Endothelial cell of umbilical vein (primary cell): Measurements from ENCODE around the gene ACTN1. TPM values are rescaled to one million over a fixed set of nuclear protein-coding genes. Genes with fewer than 3 reads are reported as not detected.

Experiments
- BruUV-seq: library from RNA; stranded (reverse); fragments of 400-500 nt; replicated peaks from 2 replicates; lab custom pipeline; 2021; lab: Mats Ljungman, UMichigan
- CTCF ChIA-PET: fragments of 300-600, 350-600 bp; sonication (Branson Sonifier 250); formaldehyde crosslinking; loops from one replicate; lab custom pipeline; 2021; ENCODE audit warnings: antibody characterized with exemption, inconsistent platforms; lab: Charles Lee
- POLR2A ChIA-PET: fragments of 300-600, 350-600 bp; sonication (Branson Sonifier 250); formaldehyde crosslinking; loops from one replicate; lab custom pipeline; 2021; ENCODE audit warnings: antibody characterized with exemption, inconsistent platforms; lab: Charles Lee
- DNase-seq: peaks from one replicate; pipeline ENCODE4 v3.0.0-alpha.2; 2011; ENCODE audit warnings: low read depth, low spot score
- FAIRE-seq: peaks from 2 replicates; lab custom pipeline; 2011; peaks lifted over from hg19 to GRCh38; lab: Jason Lieb, UNC
- H2AFZ ChIP-seq: 2 replicates; pipeline ENCODE4 v1.6.0; 2012; ENCODE audit warnings: low read depth, low read length, control low read depth, inconsistent platforms
- H3K27ac ChIP-seq: 2 replicates; pipeline ENCODE4 v1.5.1; 2011; ENCODE audit warnings: low read depth, mild to moderate bottlenecking, control low read depth, low read length, moderate library complexity; ENCODE audit not compliant: insufficient read depth
- H3K27me3 ChIP-seq, 2 experiments: 2 replicates each; pipeline versions ENCODE4 v1.6.0 to v1.6.1; 2011; ENCODE audit warnings: low read length in 2 of 2, mixed read lengths in 1 of 2; ENCODE audit not compliant: control insufficient read depth in 2 of 2, insufficient read depth in 2 of 2
- H3K36me3 ChIP-seq, 2 experiments: 2 replicates in 1 of 2; 3 replicates in 1 of 2; pipeline ENCODE4 v1.5.1; 2011; ENCODE audit warnings: low read length in 2 of 2, mild to moderate bottlenecking in 1 of 2, moderate library complexity in 1 of 2; ENCODE audit not compliant: control insufficient read depth in 2 of 2, insufficient read depth in 2 of 2; ENCODE audit errors: extremely low read depth in 1 of 2
- H3K4me1 ChIP-seq: 3 replicates; pipeline ENCODE4 v1.5.1; 2011; ENCODE audit warnings: mild to moderate bottlenecking, low read length; ENCODE audit not compliant: control insufficient read depth, insufficient read depth; ENCODE audit errors: extremely low read depth
- H3K4me2 ChIP-seq: 2 replicates; pipeline ENCODE4 v1.6.1; 2011; ENCODE audit warnings: low read length, control low read depth, mixed read lengths; ENCODE audit not compliant: insufficient read depth
- H3K4me3 ChIP-seq, 3 experiments: fragments of 200-600 bp in 1 of 3; sonication (generic), shearing (Covaris generic) in 1 of 3; replicated peaks in 1 of 3; 2 replicates each; pipeline ENCODE4 v1.5.1; 2011 to 2016; ENCODE audit warnings: control low read depth in 3 of 3, low read length in 3 of 3, mild to moderate bottlenecking in 2 of 3, inconsistent platforms in 1 of 3, low read depth in 1 of 3, moderate library complexity in 1 of 3; ENCODE audit not compliant: insufficient read depth in 1 of 3
- H3K79me2 ChIP-seq: 2 replicates; pipeline ENCODE4 v1.6.0; 2012; ENCODE audit warnings: low read length, inconsistent platforms; ENCODE audit not compliant: control insufficient read depth, insufficient read depth
- H3K9ac ChIP-seq: replicated peaks from 2 replicates; pipeline ENCODE3; 2011; ENCODE audit warnings: low read length, control low read depth; ENCODE audit not compliant: insufficient read depth; ENCODE audit errors: extremely low read depth
- H3K9me1 ChIP-seq: replicated peaks from 3 replicates; pipeline ENCODE4 v1.6.0; 2011; ENCODE audit warnings: mild to moderate bottlenecking, low read length; ENCODE audit not compliant: control insufficient read depth, insufficient read depth; ENCODE audit errors: extremely low read depth
- H3K9me3 ChIP-seq: replicated peaks from 2 replicates; pipeline ENCODE4 v1.5.1; 2012; ENCODE audit warnings: low read length, inconsistent platforms; ENCODE audit not compliant: control insufficient read depth, insufficient read depth
- H4K20me1 ChIP-seq: replicated peaks from 2 replicates; pipeline ENCODE3; 2011; ENCODE audit warnings: mild to moderate bottlenecking, low read length; ENCODE audit not compliant: control insufficient read depth, insufficient read depth; ENCODE audit errors: extremely low read depth
- EZH2 ChIP-seq: IDR thresholded peaks from 2 replicates; pipeline ENCODE4 v1.6.1; 2012; ENCODE audit warnings: borderline replicate concordance, low read depth, mild to moderate bottlenecking, moderate library complexity, low read length, inconsistent platforms; ENCODE audit not compliant: severe bottlenecking
- FOS ChIP-seq: IDR thresholded peaks from 2 replicates; pipeline ENCODE4 v1.6.1; 2011; ENCODE audit warnings: mild to moderate bottlenecking, low read length, moderate library complexity, borderline replicate concordance; ENCODE audit not compliant: insufficient read depth
- GATA2 ChIP-seq: IDR thresholded peaks from 2 replicates; pipeline ENCODE4 v1.7.0; 2011; ENCODE audit warnings: low read depth, mild to moderate bottlenecking, moderate library complexity, mixed read lengths, low read length; ENCODE audit not compliant: insufficient read length, insufficient read depth
- JUN ChIP-seq: IDR thresholded peaks from 2 replicates; pipeline ENCODE4 v1.6.1; 2011; ENCODE audit warnings: borderline replicate concordance, low read depth; ENCODE audit not compliant: insufficient read length, insufficient read depth
- MYC ChIP-seq: IDR thresholded peaks from one replicate; pipeline ENCODE4 v1.6.1; 2011; ENCODE audit warnings: mild to moderate bottlenecking, low read depth, low read length
- POLR2A ChIP-seq: IDR thresholded peaks from 2 replicates; pipeline ENCODE4 v1.6.1; 2012; ENCODE audit warnings: low read depth, mild to moderate bottlenecking, control low read depth, low read length
- POLR2AphosphoS5 ChIP-seq: IDR thresholded peaks from 2 replicates; pipeline ENCODE4 v1.6.1; 2012; ENCODE audit warnings: low read depth, mild to moderate bottlenecking, control low read depth, low read length, moderate library complexity; ENCODE audit not compliant: insufficient read depth
- dilution Hi-C: fragments of 300-500 bp; cut with MboI; formaldehyde crosslinking; loops from one replicate; pipeline ENCODE4 v1.15.0; 2019; ENCODE audit warnings: low sequenced_read_pairs; ENCODE audit not compliant: extremely low pct_ligation_motif_present
- intact Hi-C: fragments of 100-400 bp; cut with micrococcal nuclease; formaldehyde crosslinking; loops from one replicate; pipeline ENCODE4 v1.10.0; 2022
- polyA plus RNA-seq, 4 experiments: library from polyadenylated mRNA; depleted of rRNA in 3 of 4; stranded (reverse) in 3 of 4; unstranded in 1 of 4; fragments of >200 nt; gene quantifications; 2 replicates each; pipeline versions ENCODE4 v1.2.1 to v1.2.3, GENCODE V29; 2011 to 2012; ENCODE audit warnings: missing spikeins in 1 of 4
- total RNA-seq: library from RNA; stranded (reverse); gene quantifications from 2 replicates; pipeline ENCODE4 v1.2.3, GENCODE V29; 2021
- TF ChIP-seq, protein P1 (sequence below), 2 donors: IDR thresholded peaks; 1 replicate in 1 of 2; 2 replicates in 1 of 2; pipeline ENCODE4 v1.5.1; 2011; ENCODE audit warnings: low read length in 2 of 2, mild to moderate bottlenecking in 2 of 2, moderate library complexity in 2 of 2, control low read depth in 1 of 2, inconsistent platforms in 1 of 2, low read depth in 1 of 2; ENCODE audit not compliant: insufficient read depth in 1 of 2; ENCODE audit errors: extremely low read depth in 1 of 2
- TF ChIP-seq, protein P2 (sequence below): IDR thresholded peaks from 2 replicates; pipeline ENCODE4 v1.6.1; 2011; ENCODE audit not compliant: insufficient read depth, insufficient read length

ACTN1 gene
- total and polyA plus RNA-seq, 2 donors (not counting 3 experiments of a cell fraction or from before 2014, with no cell fraction given) = 442 to 463 TPM

DNA sequence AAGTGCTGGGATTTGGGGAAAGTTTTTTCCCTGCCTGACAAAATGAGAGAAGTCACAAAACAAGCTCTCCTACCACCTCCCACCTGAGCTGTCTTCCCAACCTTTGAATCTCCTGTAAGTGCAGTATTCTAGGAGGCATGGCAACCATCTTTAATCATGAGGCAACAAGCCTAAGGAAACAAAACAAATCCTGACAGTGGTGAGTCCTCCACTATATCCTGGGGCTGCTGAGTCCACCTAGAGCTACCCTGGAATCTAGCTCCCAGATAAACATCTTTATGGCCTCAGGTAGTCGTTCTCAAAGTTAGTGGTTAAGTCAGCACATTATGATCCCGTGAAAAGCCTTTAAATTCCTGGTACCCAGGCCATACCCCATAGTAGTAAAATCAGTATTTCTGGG, 22.3 kb upstream of the ACTN1 start:
- BruUV-seq = no TSS peak
- dilution Hi-C loops = no loop called here
- TF ChIP-seq GATA2 (no peak), MYC (no peak)
- H3K4me3 ChIP-seq = no peak overlapping the region
- peaks cover 15% of the 10 kb centered on the region for H3K4me1 ChIP-seq
- no peak overlapping the region for H3K9ac ChIP-seq
- no peaks in the 10 kb centered on the region for H3K27me3 ChIP-seq
- FAIRE-seq (no peak), DNase-seq (no peak)
- H3K36me3 ChIP-seq = no peaks in the 10 kb centered on the region
- ChIA-PET POLR2A (interaction anchor here (0.9 kb wide), 1 partner anchor 15 kb away, joined by 3 read pairs; no protein-coding TSS in a partner anchor), CTCF (interaction anchor here (1.6 kb wide), 1 partner anchor 34 kb away, joined by 4 read pairs; no protein-coding TSS in a partner anchor)
- H2AFZ ChIP-seq = no peak overlapping the region
- no peaks in the 10 kb centered on the region for H3K79me2 ChIP-seq
- intact Hi-C loops = no loop called here
- no peaks in the 10 kb centered on the region for H4K20me1 ChIP-seq
- no peaks in the 10 kb centered on the region for H3K9me3 ChIP-seq
- H3K9me1 ChIP-seq = no peaks in the 10 kb centered on the region
- H3K4me2 ChIP-seq = no peak overlapping the region
- no peak overlapping the region for H3K27ac ChIP-seq

DNA sequence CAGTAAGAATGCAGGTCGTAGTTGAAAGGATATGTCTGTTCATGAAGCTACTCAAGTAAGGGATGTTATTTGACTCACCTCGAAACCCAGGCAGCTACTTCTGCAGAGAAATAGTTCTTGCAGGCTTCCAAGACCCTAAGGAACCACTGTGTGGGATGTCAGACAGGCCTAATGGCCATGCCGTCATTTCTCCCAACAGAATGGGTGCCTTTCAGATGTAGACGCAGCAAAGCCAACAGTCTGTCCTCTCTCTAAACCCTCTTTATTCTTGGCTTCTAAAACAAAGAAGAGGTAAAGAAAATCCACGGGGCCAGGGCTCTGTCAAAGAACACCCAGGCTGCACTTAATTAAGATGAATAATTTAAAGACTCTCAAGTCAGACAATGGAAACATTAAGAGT, 19.0 kb upstream of the ACTN1 start:
- Histone ChIP-seq H3K4me2 (no peak overlapping the region), H3K36me3 (no peaks in the 10 kb centered on the region), H3K9me3 (no peaks in the 10 kb centered on the region), H3K4me1 (no peaks in the 10 kb centered on the region), H3K27ac (no peak overlapping the region), H4K20me1 (no peaks in the 10 kb centered on the region), H3K9me1 (no peaks in the 10 kb centered on the region), H3K4me3 (no peak overlapping the region), H3K27me3 (peaks cover 0 to 2% of the 10 kb centered on the region in 2 experiments), H2AFZ (no peak overlapping the region), H3K9ac (no peak overlapping the region), H3K79me2 (no peaks in the 10 kb centered on the region)
- FAIRE-seq = no peak
- DNase-seq = no peak
- intact Hi-C loops = no loop called here
- ChIA-PET CTCF (no interaction called here), POLR2A (no interaction called here)
- dilution Hi-C loops = no loop called here
- TF ChIP-seq POLR2A (no peak), JUN (no peak), FOS (no peak), POLR2AphosphoS5 (no peak), EZH2 (no peak), GATA2 (no peak), MYC (no peak)
- TF ChIP-seq, protein P1, sequence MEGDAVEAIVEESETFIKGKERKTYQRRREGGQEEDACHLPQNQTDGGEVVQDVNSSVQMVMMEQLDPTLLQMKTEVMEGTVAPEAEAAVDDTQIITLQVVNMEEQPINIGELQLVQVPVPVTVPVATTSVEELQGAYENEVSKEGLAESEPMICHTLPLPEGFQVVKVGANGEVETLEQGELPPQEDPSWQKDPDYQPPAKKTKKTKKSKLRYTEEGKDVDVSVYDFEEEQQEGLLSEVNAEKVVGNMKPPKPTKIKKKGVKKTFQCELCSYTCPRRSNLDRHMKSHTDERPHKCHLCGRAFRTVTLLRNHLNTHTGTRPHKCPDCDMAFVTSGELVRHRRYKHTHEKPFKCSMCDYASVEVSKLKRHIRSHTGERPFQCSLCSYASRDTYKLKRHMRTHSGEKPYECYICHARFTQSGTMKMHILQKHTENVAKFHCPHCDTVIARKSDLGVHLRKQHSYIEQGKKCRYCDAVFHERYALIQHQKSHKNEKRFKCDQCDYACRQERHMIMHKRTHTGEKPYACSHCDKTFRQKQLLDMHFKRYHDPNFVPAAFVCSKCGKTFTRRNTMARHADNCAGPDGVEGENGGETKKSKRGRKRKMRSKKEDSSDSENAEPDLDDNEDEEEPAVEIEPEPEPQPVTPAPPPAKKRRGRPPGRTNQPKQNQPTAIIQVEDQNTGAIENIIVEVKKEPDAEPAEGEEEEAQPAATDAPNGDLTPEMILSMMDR (IDR thresholded peaks at IDR 0.05; ENCODE audit: extremely low read depth in 1 of 2, insufficient read depth in 1 of 2, low read depth in 1 of 2, low read length in 2 of 2) = no peak
- TF ChIP-seq, protein P2, sequence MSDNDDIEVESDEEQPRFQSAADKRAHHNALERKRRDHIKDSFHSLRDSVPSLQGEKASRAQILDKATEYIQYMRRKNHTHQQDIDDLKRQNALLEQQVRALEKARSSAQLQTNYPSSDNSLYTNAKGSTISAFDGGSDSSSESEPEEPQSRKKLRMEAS = no peak
- no TSS peak for BruUV-seq
